K562 (cell line): Measurements from ENCODE around the gene OR2A12. TPM values are rescaled to one million over a fixed set of nuclear protein-coding genes. Genes with fewer than 3 reads are reported as not detected.

ENCODE experiments used
- ATAC-seq: fragments of 200-7000 bp; cut with Tn5 transposase; 3 replicates; pipeline ENCODE4 v1.9.1; 2020; ENCODE audit warnings: moderate library complexity
- BruUV-seq: library from RNA; stranded (reverse); fragments of 400-500 nt; replicated peaks from 2 replicates; lab custom pipeline; 2021; lab: Mats Ljungman, UMichigan
- CTCF ChIA-PET: fragments of 300-600 bp; formaldehyde crosslinking; extraction: SDS; loops from one replicate; lab custom pipeline; 2021; ENCODE audit warnings: low intra/inter-chr PET ratio; lab: Yijun Ruan, JAX
- POLR2A ChIA-PET: fragments of 300-600, 350-650 bp; sonication (Branson Sonifier 250); formaldehyde crosslinking; extraction: SDS; loops from one replicate; lab custom pipeline; 2021; ENCODE audit warnings: antibody characterized with exemption, inconsistent platforms; lab: Yijun Ruan, JAX
- DNase-seq, 4 experiments: peaks; one replicate each; pipeline versions ENCODE4 v3.0.0 to v3.0.0-alpha.2; 2011 to 2018; ENCODE audit warnings: low spot score in 3 of 4, mixed read lengths in 3 of 4; ENCODE audit errors: extremely low read depth in 1 of 4
- FAIRE-seq: peaks from 2 replicates; lab custom pipeline; 2011; peaks lifted over from hg19 to GRCh38; lab: Jason Lieb, UNC
- H2AFZ ChIP-seq: 2 replicates; pipeline ENCODE4 v1.6.0; 2011; ENCODE audit warnings: low read depth, low read length, control low read depth, inconsistent platforms
- H3K27ac ChIP-seq: fragments of 200-600 bp; 3 replicates; pipeline ENCODE4 v1.8.0; 2011; ENCODE audit warnings: low read depth, mild to moderate bottlenecking, control low read depth, inconsistent platforms, low read length, moderate library complexity, mixed read lengths; ENCODE audit errors: extremely low read depth
- H3K27me3 ChIP-seq, 2 experiments: fragments of 300-600 bp in 1 of 2; 2 replicates in 1 of 2; 3 replicates in 1 of 2; pipeline versions ENCODE4 v1.6.0 to v1.8.0; 2011; ENCODE audit warnings: inconsistent platforms in 2 of 2, low read length in 2 of 2, mild to moderate bottlenecking in 1 of 2, mixed read lengths in 1 of 2, moderate library complexity in 1 of 2; ENCODE audit not compliant: control insufficient read depth in 2 of 2, insufficient read depth in 2 of 2
- H3K36me3 ChIP-seq: fragments of 300-600 bp; 3 replicates; pipeline ENCODE4 v1.8.0; 2011; ENCODE audit warnings: mild to moderate bottlenecking, low read length, inconsistent platforms; ENCODE audit not compliant: control insufficient read depth, insufficient read depth
- H3K4me1 ChIP-seq, 2 experiments: fragments of 200-600 bp in 1 of 2; replicated peaks in 1 of 2; 2 replicates in 1 of 2; 3 replicates in 1 of 2; pipeline versions ENCODE4 v1.5.1 to v1.8.0; 2011; ENCODE audit warnings: inconsistent platforms in 2 of 2, low read length in 2 of 2, mild to moderate bottlenecking in 1 of 2, mixed read lengths in 1 of 2, moderate library complexity in 1 of 2; ENCODE audit not compliant: control insufficient read depth in 2 of 2, insufficient read depth in 2 of 2
- H3K4me2 ChIP-seq: 2 replicates; pipeline ENCODE4 v1.6.1; 2011; ENCODE audit warnings: low read length, control low read depth, inconsistent platforms, mixed read lengths; ENCODE audit not compliant: insufficient read depth
- H3K4me3 ChIP-seq: fragments of 200-600 bp; sonication (generic), shearing (Covaris generic); 2 replicates; pipeline ENCODE4 v1.5.1; 2016; ENCODE audit warnings: control low read depth, inconsistent platforms
- H3K79me2 ChIP-seq: fragments of 200-600 bp; 3 replicates; pipeline ENCODE4 v1.8.0; 2011; ENCODE audit warnings: low read length, inconsistent platforms; ENCODE audit not compliant: control insufficient read depth, insufficient read depth
- H3K9ac ChIP-seq, 2 experiments: 2 replicates each; pipeline versions ENCODE4 v1.6.0 to v1.6.1; 2011; ENCODE audit warnings: low read depth in 2 of 2, low read length in 2 of 2, control low read depth in 1 of 2, inconsistent platforms in 1 of 2, mild to moderate bottlenecking in 1 of 2, mixed read lengths in 1 of 2; ENCODE audit not compliant: insufficient read depth in 1 of 2
- H3K9me1 ChIP-seq: one replicate; pipeline ENCODE4 v1.6.0; 2011; ENCODE audit warnings: inconsistent platforms, mild to moderate bottlenecking, low read length, moderate library complexity; ENCODE audit not compliant: control insufficient read depth, insufficient read depth
- H3K9me3 ChIP-seq: replicated peaks from 2 replicates; pipeline ENCODE4 v1.5.1; 2011; ENCODE audit warnings: low read depth, low read length, inconsistent platforms; ENCODE audit not compliant: control insufficient read depth, insufficient read depth
- H4K20me1 ChIP-seq: replicated peaks from 2 replicates; pipeline ENCODE4 v1.6.1; 2011; ENCODE audit warnings: low read length, inconsistent platforms, mixed read lengths; ENCODE audit not compliant: control insufficient read depth, insufficient read depth
- ATF7 ChIP-seq: fragments of 450-650 bp; IDR thresholded peaks from 2 replicates; pipeline ENCODE4 v1.7.1; 2014; ENCODE audit warnings: mild to moderate bottlenecking, moderate library complexity
- CHD4 ChIP-seq: fragments of 200-600 bp; sonication (generic); IDR thresholded peaks from 3 replicates; pipeline ENCODE4 v1.6.1; 2012; ENCODE audit warnings: low read depth, mild to moderate bottlenecking, mixed read lengths, low read length, inconsistent platforms; ENCODE audit not compliant: insufficient read depth, insufficient replicate concordance, poor library complexity, severe bottlenecking
- CREB5 ChIP-seq: fragments of 250-450 bp; sonication (Bioruptor Pico); IDR thresholded peaks from 2 replicates; pipeline ENCODE4 v1.5.0; 2020; ENCODE audit warnings: mild to moderate bottlenecking
- ELF1 ChIP-seq: fragments of 200-800 bp; sonication (Bioruptor generic); IDR thresholded peaks from 2 replicates; pipeline ENCODE4 v1.6.1; 2016; ENCODE audit warnings: missing genetic modification characterization, missing compliant biosample characterization
- FOXK2 ChIP-seq, 2 experiments: fragments of 450-650 bp; IDR thresholded peaks in 1 of 2; conservative IDR thresholded peaks in 1 of 2; 2 replicates each; pipeline ENCODE4 v1.6.1; 2016; ENCODE audit warnings: low read depth in 2 of 2, mild to moderate bottlenecking in 1 of 2
- GTF2A2 ChIP-seq: IDR thresholded peaks from 2 replicates; pipeline ENCODE4 v1.6.1; 2016; ENCODE audit warnings: mild to moderate bottlenecking, missing genetic modification characterization, missing compliant biosample characterization
- JUND ChIP-seq, 2 experiments: IDR thresholded peaks; 2 replicates in 1 of 2; 3 replicates in 1 of 2; pipeline ENCODE4 v1.6.1; 2011; ENCODE audit warnings: borderline replicate concordance in 2 of 2, low read depth in 2 of 2, low read length in 2 of 2, improper control_type of control experiment in 1 of 2, missing biosample characterization in 1 of 2, missing genetic modification characterization in 1 of 2, missing genetic modification reagents in 1 of 2
- POLR2G ChIP-seq: fragments of 200-400 bp; formaldehyde crosslinking; IDR thresholded peaks from 2 replicates; pipeline ENCODE4 v1.6.1; 2017; ENCODE audit warnings: low read depth, mild to moderate bottlenecking, antibody characterized with exemption, low read length, moderate library complexity
- TGIF2 ChIP-seq: sonication (generic); formaldehyde crosslinking; IDR thresholded peaks from 2 replicates; pipeline ENCODE4 v1.8.1; 2022; ENCODE audit warnings: mild to moderate bottlenecking, missing genetic modification reagents, moderate library complexity
- ZC3H8 ChIP-seq: fragments of 450-650 bp; IDR thresholded peaks from 2 replicates; pipeline ENCODE4 v1.6.1; 2017
- ZNF408 ChIP-seq: fragments of 250-450 bp; sonication (Bioruptor Pico); IDR thresholded peaks from 2 replicates; pipeline ENCODE4 v1.4.0; 2020; ENCODE audit warnings: low read depth, mild to moderate bottlenecking, moderate library complexity
- WGBS: fragments of 100-300 bp; shearing (Covaris generic); methylation state at CpG from one replicate; pipeline ENCODE4 v1.1.6; 2016; ENCODE audit warnings: low coverage, mixed read lengths; ENCODE audit not compliant: insufficient coverage; ENCODE audit errors: missing lambda C conversion rate; 5-methylcytosine and 5-hydroxymethylcytosine counted together
- in situ Hi-C: fragments of 300-500 bp; cut with MboI; formaldehyde crosslinking; loops from 4 replicates; pipeline ENCODE4 v1.15.0; 2018; ENCODE audit warnings: inconsistent platforms, mixed read lengths
- intact Hi-C: fragments of 100-400 bp; cut with micrococcal nuclease; formaldehyde crosslinking; loops from 2 replicates; pipeline ENCODE4 v1.14.2; 2022
- polyA plus RNA-seq, 8 experiments: library from polyadenylated mRNA; depleted of rRNA in 4 of 8; stranded (reverse) in 5 of 8; unstranded in 3 of 8; fragments of >200 nt; fragmentation: Nextera tagmentation in 2 of 8; fragmentation: Illumina TruSeq in 1 of 8; extraction: Ambion mirVana in 2 of 8; extraction: Trizol in 1 of 8; gene quantifications; 2 replicates each; pipeline versions ENCODE4 v1.2.1 to v1.2.3, GENCODE V29; 2011 to 2014; ENCODE audit warnings: inconsistent platforms in 1 of 8, missing spikeins in 1 of 8
- total RNA-seq, 7 experiments: library from RNA; depleted of rRNA in 6 of 7; stranded (reverse); fragments of >200 nt in 6 of 7; fragmentation: Illumina TruSeq in 2 of 7; extraction: Trizol in 2 of 7; gene quantifications; 2 replicates each; pipeline versions ENCODE4 v1.2.1 to v1.2.3, GENCODE V29; 2011 to 2021; ENCODE audit warnings: low replicate concordance in 1 of 7
- TF ChIP-seq, protein P1 (sequence below): sonication (generic); formaldehyde crosslinking; IDR thresholded peaks from 2 replicates; pipeline ENCODE4 v1.8.1; 2022; ENCODE audit warnings: missing genetic modification reagents

The OR2A12 gene
- total and polyA plus RNA-seq, 9 of the 15 experiments (the other 6 are each of a cell fraction or from before 2014, with no cell fraction given) = not detected

- TF ChIP-seq CREB5 (CRISPR knock-in tag) = no peak
- TF ChIP-seq ZNF408 (CRISPR knock-in tag) = no peak
- TF ChIP-seq, all 486 proteins: peak for 0
- POLR2A ChIA-PET = no interaction called here
- Histone ChIP-seq H3K27ac (no peak overlapping the region), H3K4me1 (no peaks in the 10 kb centered on the region), H3K27me3 (no peaks in the 10 kb centered on the region; a peak in 1 of 5 replicates), H3K9me1 (no peaks in the 10 kb centered on the region), H3K4me3 (no peak overlapping the region), H3K9ac (no peak overlapping the region), H4K20me1 (no peaks in the 10 kb centered on the region), H2AFZ (no peak overlapping the region), H3K9me3 (no peaks in the 10 kb centered on the region), H3K36me3 (no peaks in the 10 kb centered on the region), H3K4me2 (no peak overlapping the region), H3K79me2 (no peaks in the 10 kb centered on the region)
- CTCF ChIA-PET = no interaction called here
- ATAC-seq (no peak), FAIRE-seq (no peak), DNase-seq (no peak)
- intact Hi-C loops (no loop called here), in situ Hi-C loops (no loop called here)
- 0% methylated on average over 1 of the region's 1 CpG for WGBS
- BruUV-seq = no TSS peak
Observed at GRCh38 chr7:144036302-144036885, 49.7 kb upstream of the OR2A12 start.

DNA sequence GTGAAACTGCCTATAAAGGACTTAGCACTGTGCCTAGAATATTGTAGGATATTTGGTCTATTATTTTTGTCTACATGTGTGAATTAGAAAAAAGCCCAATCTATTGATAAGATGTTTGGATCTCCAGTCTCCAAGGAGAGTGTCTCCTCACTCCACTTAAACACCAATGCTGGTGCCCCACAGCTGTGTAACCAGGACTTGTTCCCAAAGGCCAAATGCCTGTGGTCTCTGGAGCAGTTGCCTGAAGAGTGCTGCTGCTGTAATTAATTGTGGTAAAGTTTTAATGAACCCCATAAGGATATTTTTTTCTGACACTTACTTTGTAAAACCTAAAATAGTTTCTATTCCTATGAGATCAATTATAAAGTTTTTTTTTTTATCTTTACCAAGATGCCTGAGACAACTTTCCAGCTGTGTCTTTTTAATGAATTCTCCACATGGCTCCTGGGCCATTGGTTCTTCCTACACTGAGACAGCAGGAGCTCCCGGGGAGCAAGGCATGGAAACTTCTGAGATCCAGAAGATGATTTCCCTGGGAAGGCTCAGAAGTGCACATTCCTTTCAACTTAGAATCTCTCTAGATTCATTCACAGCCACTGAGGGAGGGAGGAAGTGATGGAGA lies 48.6 kb upstream of the OR2A12 start:
- no peak for DNase-seq
- 0% methylated on average over 1 of the region's 1 CpG for WGBS
- intact Hi-C loops (no loop called here), in situ Hi-C loops (no loop called here)
- FAIRE-seq = no peak
- Histone ChIP-seq H4K20me1 (no peaks in the 10 kb centered on the region), H3K4me2 (no peak overlapping the region), H3K36me3 (no peaks in the 10 kb centered on the region), H3K27ac (no peak overlapping the region), H3K4me1 (no peaks in the 10 kb centered on the region), H3K9me1 (no peaks in the 10 kb centered on the region), H3K27me3 (no peaks in the 10 kb centered on the region; a peak in 1 of 5 replicates), H3K4me3 (no peak overlapping the region), H2AFZ (no peak overlapping the region), H3K9me3 (no peaks in the 10 kb centered on the region), H3K9ac (no peak overlapping the region), H3K79me2 (no peaks in the 10 kb centered on the region)
- ChIA-PET POLR2A (interaction anchor here (0.6 kb wide), 1 partner anchor 564 kb away, joined by 3 read pairs; no protein-coding TSS in a partner anchor), CTCF (no interaction called here)
- BruUV-seq = no TSS peak
- no peak for ATAC-seq
- no peak for TF ChIP-seq TGIF2 (CRISPR knock-in tag)
- TF ChIP-seq POLR2G = no peak
- TF ChIP-seq GTF2A2 (tag) = no peak
- TF ChIP-seq ZC3H8 = no peak
- TF ChIP-seq JUND (IDR thresholded peaks at IDR 0.05; ENCODE audit: borderline replicate concordance, low read depth, low read length) = no peak
- no peak for TF ChIP-seq JUND (tag; IDR thresholded peaks at IDR 0.05; ENCODE audit: borderline replicate concordance, low read depth, low read length)
- TF ChIP-seq CHD4 = no peak
- TF ChIP-seq ATF7 = no peak
- TF ChIP-seq, protein P1, sequence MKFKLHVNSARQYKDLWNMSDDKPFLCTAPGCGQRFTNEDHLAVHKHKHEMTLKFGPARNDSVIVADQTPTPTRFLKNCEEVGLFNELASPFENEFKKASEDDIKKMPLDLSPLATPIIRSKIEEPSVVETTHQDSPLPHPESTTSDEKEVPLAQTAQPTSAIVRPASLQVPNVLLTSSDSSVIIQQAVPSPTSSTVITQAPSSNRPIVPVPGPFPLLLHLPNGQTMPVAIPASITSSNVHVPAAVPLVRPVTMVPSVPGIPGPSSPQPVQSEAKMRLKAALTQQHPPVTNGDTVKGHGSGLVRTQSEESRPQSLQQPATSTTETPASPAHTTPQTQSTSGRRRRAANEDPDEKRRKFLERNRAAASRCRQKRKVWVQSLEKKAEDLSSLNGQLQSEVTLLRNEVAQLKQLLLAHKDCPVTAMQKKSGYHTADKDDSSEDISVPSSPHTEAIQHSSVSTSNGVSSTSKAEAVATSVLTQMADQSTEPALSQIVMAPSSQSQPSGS (CRISPR knock-in tag) = no peak
- no peak for TF ChIP-seq ELF1 (tag)
- no peak for TF ChIP-seq FOXK2 (conservative IDR thresholded peaks at IDR 0.05 in 1 of 2, IDR thresholded peaks at IDR 0.05 in 1 of 2; ENCODE audit: low read depth in 2 of 2)
